ENCODE measurements around the gene WDR91.

- TF ChIP-seq CTCF (IDR thresholded peaks at IDR 0.05): no peak
- no peak for TF ChIP-seq POLR2A (IDR thresholded peaks at IDR 0.05)
These were observed 49.7 kb downstream of the WDR91 start for GRCh38 chr7:135161669-135162068.
